Type B pancreatic cell (in vitro differentiated cells): Measurements from ENCODE around the gene RTN4RL1. TPM values are rescaled to one million over a fixed set of nuclear protein-coding genes. Genes with fewer than 3 reads are reported as not detected.
A peak's percentile ranks its signal among the peaks of the same experiment; 100 is the strongest.

Source experiments
- DNase-seq: peaks from one replicate; pipeline ENCODE4 v3.0.0; 2021; ENCODE audit warnings: mixed read lengths; ENCODE audit not compliant: unreplicated experiment; ENCODE audit errors: extremely low spot score
- H3K27ac Mint-ChIP-seq: 2 replicates; pipeline ENCODE4 v1.8.0; 2021; ENCODE audit warnings: mild to moderate bottlenecking, mixed read lengths
- H3K27me3 Mint-ChIP-seq: 2 replicates; pipeline ENCODE4 v1.8.0; 2021; ENCODE audit warnings: mixed read lengths
- H3K36me3 Mint-ChIP-seq: 2 replicates; pipeline ENCODE4 v1.8.0; 2021; ENCODE audit warnings: mixed read lengths
- H3K4me1 Mint-ChIP-seq: one replicate; pipeline ENCODE4 v1.8.0; 2021; ENCODE audit warnings: mixed read lengths; ENCODE audit not compliant: unreplicated experiment
- H3K4me3 Mint-ChIP-seq: 2 replicates; pipeline ENCODE4 v1.8.0; 2021; ENCODE audit warnings: mild to moderate bottlenecking, mixed read lengths
- H3K9me3 Mint-ChIP-seq: 2 replicates; pipeline ENCODE4 v1.8.0; 2021; ENCODE audit warnings: mixed read lengths
- total RNA-seq: library from RNA; stranded (reverse); gene quantifications from 2 replicates; pipeline ENCODE4 v1.2.1, GENCODE V29; 2021; ENCODE audit warnings: low replicate concordance
- TF ChIP-seq, protein P1 (sequence below): fragments of 200-600 bp; sonication (generic); conservative IDR thresholded peaks from 2 replicates; pipeline ENCODE4 v1.5.0; 2021; ENCODE audit warnings: antibody characterized with exemption, mild to moderate bottlenecking

Gene RTN4RL1
- total RNA-seq, 1 donor from 2014 or later: 1.7 TPM

- TF ChIP-seq, protein P1, sequence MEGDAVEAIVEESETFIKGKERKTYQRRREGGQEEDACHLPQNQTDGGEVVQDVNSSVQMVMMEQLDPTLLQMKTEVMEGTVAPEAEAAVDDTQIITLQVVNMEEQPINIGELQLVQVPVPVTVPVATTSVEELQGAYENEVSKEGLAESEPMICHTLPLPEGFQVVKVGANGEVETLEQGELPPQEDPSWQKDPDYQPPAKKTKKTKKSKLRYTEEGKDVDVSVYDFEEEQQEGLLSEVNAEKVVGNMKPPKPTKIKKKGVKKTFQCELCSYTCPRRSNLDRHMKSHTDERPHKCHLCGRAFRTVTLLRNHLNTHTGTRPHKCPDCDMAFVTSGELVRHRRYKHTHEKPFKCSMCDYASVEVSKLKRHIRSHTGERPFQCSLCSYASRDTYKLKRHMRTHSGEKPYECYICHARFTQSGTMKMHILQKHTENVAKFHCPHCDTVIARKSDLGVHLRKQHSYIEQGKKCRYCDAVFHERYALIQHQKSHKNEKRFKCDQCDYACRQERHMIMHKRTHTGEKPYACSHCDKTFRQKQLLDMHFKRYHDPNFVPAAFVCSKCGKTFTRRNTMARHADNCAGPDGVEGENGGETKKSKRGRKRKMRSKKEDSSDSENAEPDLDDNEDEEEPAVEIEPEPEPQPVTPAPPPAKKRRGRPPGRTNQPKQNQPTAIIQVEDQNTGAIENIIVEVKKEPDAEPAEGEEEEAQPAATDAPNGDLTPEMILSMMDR: no peak
- Mint-ChIP-seq H3K9me3 (no peaks in the 10 kb centered on the region), H3K27me3 (peaks cover 56% of the 10 kb centered on the region)
Observed at GRCh38 chr17:1904273-1905182, 120.6 kb downstream of the RTN4RL1 start.

DNA sequence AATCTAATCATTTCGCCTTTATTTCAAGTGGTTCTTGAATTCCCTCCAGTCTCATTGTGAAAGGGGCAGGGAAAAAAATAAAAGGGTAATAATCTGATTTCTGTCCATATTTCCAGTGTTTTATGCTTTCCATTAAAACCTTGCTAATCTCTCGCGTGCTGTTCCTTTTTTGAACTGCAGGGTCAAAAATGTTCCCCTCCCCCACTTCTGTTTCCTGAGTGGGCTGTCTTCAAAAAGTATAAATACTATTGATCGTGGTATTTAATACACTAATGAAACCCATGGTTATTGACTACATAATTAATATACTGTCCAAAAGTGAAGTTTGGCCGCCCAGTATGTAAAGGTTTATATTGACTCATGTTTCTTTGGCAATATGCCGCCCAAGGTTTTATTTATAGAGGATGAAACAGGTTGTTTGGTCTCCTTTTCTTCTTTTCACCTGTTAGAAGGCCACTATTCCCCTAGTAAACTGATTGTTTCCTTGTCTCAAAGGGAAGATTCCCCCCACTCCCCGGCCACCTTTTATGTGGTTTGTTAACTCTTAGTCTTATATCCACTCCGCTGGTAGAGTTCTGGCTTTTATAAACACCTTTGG lies 125.6 kb downstream of the RTN4RL1 start:
- Mint-ChIP-seq H3K36me3 (peaks cover 16% of the 10 kb centered on the region), H3K27me3 (peaks cover 12% of the 10 kb centered on the region), H3K27ac (no peak overlapping the region), H3K9me3 (no peaks in the 10 kb centered on the region), H3K4me1 (peaks cover 5% of the 10 kb centered on the region), H3K4me3 (no peak overlapping the region)
- no peak for DNase-seq
- TF ChIP-seq, protein P1: peak; percentile 73

More at GRCh38 chr17:1904273-1905182, 120.6 kb downstream of the RTN4RL1 start:
- Mint-ChIP-seq H3K36me3 (peaks cover 3% of the 10 kb centered on the region), H3K4me1 (peaks cover 33% of the 10 kb centered on the region), H3K4me3 (peak overlapping the region; percentile 18), H3K27ac (no peak overlapping the region)
- DNase-seq: no peak

- no peaks in the 10 kb centered on the region for H3K4me1 Mint-ChIP-seq
- no peak for DNase-seq
- TF ChIP-seq, protein P1: no peak
- no peaks in the 10 kb centered on the region for H3K9me3 Mint-ChIP-seq
- H3K27me3 Mint-ChIP-seq: peaks cover 5% of the 10 kb centered on the region
- no peak overlapping the region for H3K4me3 Mint-ChIP-seq
- H3K36me3 Mint-ChIP-seq: peaks cover 16% of the 10 kb centered on the region
- H3K27ac Mint-ChIP-seq: no peak overlapping the region
Observed at GRCh38 chr17:1898872-1899271, 126.3 kb downstream of the RTN4RL1 start.

DNA sequence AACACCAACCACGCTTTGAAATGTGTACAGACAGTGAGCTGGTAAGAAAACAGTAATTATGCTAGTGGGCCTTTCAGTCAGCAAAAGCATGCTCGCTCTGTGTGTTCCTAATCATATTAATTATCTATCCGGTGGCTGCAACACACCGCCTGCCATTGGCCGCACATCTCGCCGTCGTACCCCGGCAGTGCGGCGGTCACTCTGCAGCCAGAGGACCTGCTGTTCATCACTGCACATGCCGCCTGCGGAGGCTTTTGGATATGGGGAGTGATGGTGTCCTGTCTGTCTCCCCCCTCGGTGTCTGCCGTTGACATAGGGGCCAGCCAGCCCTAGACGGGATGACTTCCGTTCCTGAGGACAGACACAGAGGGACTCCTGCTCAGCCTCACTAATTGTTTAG lies 126.8 kb downstream of the RTN4RL1 start:
- Mint-ChIP-seq H3K27ac (no peak overlapping the region), H3K36me3 (peaks cover 16% of the 10 kb centered on the region)

DNA sequence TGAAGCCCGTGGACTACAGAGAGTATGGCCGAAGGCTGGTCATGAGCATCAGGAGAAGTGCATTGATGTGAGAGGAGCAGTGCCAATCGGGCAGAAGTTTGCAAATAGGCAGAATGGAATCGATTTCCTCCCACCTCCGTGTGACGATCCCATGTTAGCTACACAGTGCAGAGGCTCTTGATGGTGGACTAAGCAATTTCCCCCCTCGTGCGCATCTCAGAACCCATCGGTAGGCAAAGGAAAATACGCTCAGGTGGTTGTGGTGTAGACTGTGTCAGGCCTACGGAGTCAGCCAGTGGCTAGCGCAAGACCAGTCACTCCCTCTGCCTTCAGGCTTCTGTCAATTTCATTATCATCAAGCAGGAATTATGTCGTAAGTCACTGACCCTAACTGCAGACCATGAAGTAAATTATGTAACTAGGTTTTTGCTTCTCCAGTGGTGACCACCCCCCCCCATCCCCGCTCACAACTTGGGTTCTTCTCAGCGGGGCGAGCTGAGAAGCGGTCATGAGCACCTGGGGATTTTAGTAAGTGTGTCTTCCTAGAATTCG lies 128.0 kb downstream of the RTN4RL1 start:
- no peak for DNase-seq
- Mint-ChIP-seq H3K36me3 (peaks cover 16% of the 10 kb centered on the region), H3K27me3 (no peaks in the 10 kb centered on the region), H3K4me3 (no peak overlapping the region), H3K9me3 (no peaks in the 10 kb centered on the region), H3K27ac (no peak overlapping the region), H3K4me1 (no peaks in the 10 kb centered on the region)
- TF ChIP-seq, protein P1: no peak

More for the DNA sequence above, 126.8 kb downstream of the RTN4RL1 start:
- no peak for DNase-seq
- Mint-ChIP-seq H3K9me3 (no peaks in the 10 kb centered on the region), H3K4me3 (no peak overlapping the region), H3K4me1 (no peaks in the 10 kb centered on the region), H3K27me3 (peaks cover 4% of the 10 kb centered on the region)
- TF ChIP-seq, protein P1: no peak
